Suppressor macrophage treated with lipopolysaccharide for 4 hours (primary cell): ENCODE results near the gene RNF223.
"Not testable (repeated sequence)": the region's sequence is repeated elsewhere in the genome, so short reads cannot be mapped to it uniquely, and the experiment has no call there.

Source experiments
- DNase-seq: peaks from one replicate; pipeline ENCODE4 v3.0.0-alpha.2; 2020

Gene RNF223

GRCh38 chr1:1058088-1058905 lies 15.8 kb downstream of the RNF223 start:
- DNase-seq: no peak

GRCh38 chr1:1057769-1058087 lies 16.4 kb downstream of the RNF223 start:
- DNase-seq: not testable (repeated sequence)

- DNase-seq: no peak
Measured at GRCh38 chr1:1055841-1056736, 18.0 kb downstream of the RNF223 start.

GRCh38 chr1:1054971-1055370 lies 19.1 kb downstream of the RNF223 start:
- DNase-seq: no peak

- no peak for DNase-seq
Measured at GRCh38 chr1:1054099-1054700, 19.9 kb downstream of the RNF223 start.

GRCh38 chr1:1053682-1054081 lies 20.4 kb downstream of the RNF223 start:
- no peak for DNase-seq

GRCh38 chr1:1053022-1053421 lies 21.1 kb downstream of the RNF223 start:
- no peak for DNase-seq

- no peak for DNase-seq
Measured at GRCh38 chr1:1052003-1052840, 21.9 kb downstream of the RNF223 start.

- DNase-seq: no peak
Measured at GRCh38 chr1:1051127-1051810, 22.8 kb downstream of the RNF223 start.

- no peak for DNase-seq
Measured at GRCh38 chr1:1050577-1051052, 23.5 kb downstream of the RNF223 start.

- DNase-seq: no peak
Measured at GRCh38 chr1:1049318-1050165, 24.6 kb downstream of the RNF223 start.

- no peak for DNase-seq
Measured at GRCh38 chr1:1048765-1049164, 25.3 kb downstream of the RNF223 start.

GRCh38 chr1:1047963-1048362 lies 26.1 kb downstream of the RNF223 start:
- DNase-seq: no peak

- DNase-seq: no peak
Measured at GRCh38 chr1:1047407-1047806, 26.7 kb downstream of the RNF223 start.

- no peak for DNase-seq
Measured at GRCh38 chr1:1046767-1047166, 27.3 kb downstream of the RNF223 start.

GRCh38 chr1:1046243-1046642 lies 27.9 kb downstream of the RNF223 start:
- no peak for DNase-seq

GRCh38 chr1:1045129-1045528 lies 29.0 kb downstream of the RNF223 start:
- DNase-seq: no peak

GRCh38 chr1:1044455-1045078 lies 29.5 kb downstream of the RNF223 start:
- DNase-seq: no peak

GRCh38 chr1:1043921-1044320 lies 30.2 kb downstream of the RNF223 start:
- no peak for DNase-seq

- no peak for DNase-seq
Measured at GRCh38 chr1:1043411-1043810, 30.7 kb downstream of the RNF223 start.

- no peak for DNase-seq
Measured at GRCh38 chr1:1042835-1043234, 31.3 kb downstream of the RNF223 start.
